Measurements from ENCODE around the gene ROM1.
"Not testable (repeated sequence)": the region's sequence is repeated elsewhere in the genome, so short reads cannot be mapped to it uniquely, and the experiment has no call there.

The ROM1 gene

DNA sequence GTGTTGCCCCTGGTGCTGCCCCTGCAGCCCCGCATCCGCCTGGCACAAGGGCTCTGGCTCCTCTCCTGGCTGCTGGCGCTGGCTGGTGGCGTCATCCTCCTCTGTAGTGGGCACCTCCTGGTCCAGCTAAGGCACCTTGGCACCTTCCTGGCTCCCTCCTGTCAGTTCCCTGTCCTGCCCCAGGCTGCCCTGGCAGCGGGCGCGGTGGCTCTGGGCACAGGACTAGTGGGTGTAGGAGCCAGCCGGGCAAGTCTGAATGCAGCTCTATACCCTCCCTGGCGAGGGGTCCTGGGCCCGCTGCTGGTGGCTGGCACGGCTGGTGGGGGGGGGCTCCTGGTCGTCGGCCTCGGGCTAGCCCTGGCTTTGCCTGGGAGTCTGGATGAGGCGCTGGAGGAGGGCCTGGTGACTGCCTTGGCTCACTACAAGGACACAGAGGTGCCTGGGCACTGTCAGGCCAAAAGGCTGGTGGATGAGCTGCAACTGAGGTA is 278 bp downstream of the ROM1 start:
- Histone ChIP-seq H3K4ac (ENCODE audit: low read depth in 1 of 2, low read length in 2 of 2) (peak overlapping the region in 1 of 2 experiments; percentile 95), H2BK120ac (ENCODE audit: low read depth, low read length) (no peak overlapping the region), H3K79me1 (replicated peaks; ENCODE audit: low read length, poor library complexity, severe bottlenecking) (peaks cover 26% of the 10 kb centered on the region), H3K14ac (ENCODE audit: low read length in 2 of 2) (peak overlapping the region in 1 of 2 experiments; percentile 61), H3K27ac (ENCODE audit: low read length, poor library complexity, severe bottlenecking) (peak overlapping the region; percentile 58), H2AK5ac (ENCODE audit: low read length, severe bottlenecking) (peak overlapping the region; percentile 55), H3K4me1 (ENCODE audit: control insufficient read depth, insufficient read depth, low read depth, low read length) (peaks cover 22% of the 10 kb centered on the region), H4K8ac (ENCODE audit: low read length) (peak overlapping the region; percentile 56), H2BK5ac (ENCODE audit: low read depth, low read length, poor library complexity, severe bottlenecking) (peak overlapping the region; percentile 15), H3K4me3 (ENCODE audit: insufficient read depth in 1 of 2, low read depth in 1 of 2, low read length in 2 of 2) (peak overlapping the region in 1 of 2 experiments; percentile 14), H4K91ac (ENCODE audit: low read length) (peak overlapping the region; percentile 81), H3K9me3 (ENCODE audit: control insufficient read depth, low read length) (no peaks in the 10 kb centered on the region), H3K9ac (ENCODE audit: low read length) (peak overlapping the region; percentile 29), H3K18ac (ENCODE audit: low read depth in 1 of 2, low read length in 2 of 2) (peak overlapping the region; percentile 0 to 95), H2BK12ac (ENCODE audit: low read length in 2 of 2) (peak overlapping the region; percentile 31 to 99), H3K4me2 (ENCODE audit: low read length, poor library complexity, severe bottlenecking) (no peak overlapping the region), H2AFZ (ENCODE audit: low read depth, low read length) (peak overlapping the region; percentile 42), H3K27me3 (ENCODE audit: control insufficient read depth in 1 of 2, insufficient read depth in 1 of 2, low read length in 2 of 2) (no peaks in the 10 kb centered on the region), H3K23ac (ENCODE audit: low read length in 2 of 2) (peak overlapping the region in 1 of 2 experiments; percentile 98), H2BK15ac (ENCODE audit: low read depth, poor library complexity, severe bottlenecking) (peak overlapping the region; percentile 15), H3K36me3 (ENCODE audit: control insufficient read depth in 1 of 2, insufficient read depth in 2 of 2, low read depth in 1 of 2, low read length in 2 of 2) (peaks cover 52 to 61% of the 10 kb centered on the region in 2 experiments)
- 88% methylated on average over 15 of the region's 15 CpGs for WGBS
- no peak for DNase-seq

DNA sequence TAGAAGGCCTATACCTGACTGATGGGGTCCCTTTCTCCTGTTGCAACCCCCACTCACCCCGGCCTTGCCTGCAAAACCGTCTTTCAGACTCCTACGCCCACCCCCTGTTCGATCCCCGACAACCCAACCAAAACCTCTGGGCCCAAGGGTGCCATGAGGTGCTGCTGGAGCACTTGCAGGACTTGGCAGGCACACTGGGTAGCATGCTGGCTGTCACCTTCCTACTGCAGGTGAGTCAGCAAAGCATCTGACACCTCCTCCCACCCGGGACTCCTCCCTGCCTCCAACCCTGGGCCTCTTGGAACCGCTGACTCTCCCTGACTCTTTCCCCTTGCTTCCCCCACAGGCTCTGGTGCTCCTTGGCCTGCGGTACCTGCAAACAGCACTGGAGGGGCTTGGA is 1.2 kb downstream of the ROM1 start:
- no peaks in the 10 kb centered on the region for H3K27me3 ChIP-seq (ENCODE audit: control insufficient read depth in 1 of 2, insufficient read depth in 1 of 2, low read length in 2 of 2)
- H3K4me1 ChIP-seq (ENCODE audit: control insufficient read depth, insufficient read depth, low read depth, low read length), result peaks cover 22% of the 10 kb centered on the region
- no peak overlapping the region for H3K18ac ChIP-seq (ENCODE audit: low read depth in 1 of 2, low read length in 2 of 2)
- no peak overlapping the region for H3K27ac ChIP-seq (ENCODE audit: low read length, poor library complexity, severe bottlenecking)
- H4K8ac ChIP-seq (ENCODE audit: low read length), result no peak overlapping the region
- H2AK5ac ChIP-seq (ENCODE audit: low read length, severe bottlenecking), result peak overlapping the region; percentile 13
- no peaks in the 10 kb centered on the region for H3K9me3 ChIP-seq (ENCODE audit: control insufficient read depth, low read length)
- H3K9ac ChIP-seq (ENCODE audit: low read length), result no peak overlapping the region
- H3K23ac ChIP-seq (ENCODE audit: low read length in 2 of 2), result no peak overlapping the region
- H2AFZ ChIP-seq (ENCODE audit: low read depth, low read length), result no peak overlapping the region
- H3K4ac ChIP-seq (ENCODE audit: low read depth in 1 of 2, low read length in 2 of 2), result peak overlapping the region in 1 of 2 experiments; percentile 50
- peaks cover 24% of the 10 kb centered on the region for H3K79me1 ChIP-seq (replicated peaks; ENCODE audit: low read length, poor library complexity, severe bottlenecking)
- no peak overlapping the region for H3K14ac ChIP-seq (ENCODE audit: low read length in 2 of 2)
- no peak overlapping the region for H2BK15ac ChIP-seq (ENCODE audit: low read depth, poor library complexity, severe bottlenecking)
- peak overlapping the region in 1 of 2 experiments; percentile 55 for H2BK12ac ChIP-seq (ENCODE audit: low read length in 2 of 2)
- no peak overlapping the region for H2BK120ac ChIP-seq (ENCODE audit: low read depth, low read length)
- DNase-seq, result no peak
- H3K4me2 ChIP-seq (ENCODE audit: low read length, poor library complexity, severe bottlenecking), result no peak overlapping the region
- no peak overlapping the region for H4K91ac ChIP-seq (ENCODE audit: low read length)
- no peak overlapping the region for H3K4me3 ChIP-seq (ENCODE audit: insufficient read depth in 1 of 2, low read depth in 1 of 2, low read length in 2 of 2)
- 91% methylated on average over 6 of the region's 8 CpGs for WGBS
- no peak overlapping the region for H2BK5ac ChIP-seq (ENCODE audit: low read depth, low read length, poor library complexity, severe bottlenecking)
- H3K36me3 ChIP-seq (ENCODE audit: control insufficient read depth in 1 of 2, insufficient read depth in 2 of 2, low read depth in 1 of 2, low read length in 2 of 2), result peaks cover 46 to 55% of the 10 kb centered on the region in 2 experiments

DNA sequence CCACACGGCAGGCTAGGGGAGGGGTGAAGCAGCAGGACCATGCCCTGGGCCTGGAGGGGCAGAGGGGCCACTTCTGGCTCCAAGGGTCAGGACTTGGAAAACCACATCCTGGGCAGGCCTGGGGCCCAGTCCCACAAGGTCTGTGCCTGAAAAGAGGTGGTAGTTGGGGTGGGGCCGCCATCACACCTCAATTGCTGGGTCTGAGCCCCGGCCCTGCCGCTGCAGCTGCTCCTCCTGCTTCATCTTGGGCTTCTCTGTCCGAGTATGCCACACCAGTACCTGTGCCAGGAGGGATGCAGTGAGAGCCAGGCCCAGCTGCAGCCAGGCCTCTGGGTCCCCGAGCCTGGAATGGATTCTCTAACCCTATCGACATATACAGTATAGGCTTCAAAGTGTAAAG is 2.5 kb downstream of the ROM1 start:
- no peak overlapping the region for H2AK5ac ChIP-seq (ENCODE audit: low read length, severe bottlenecking)
- H2BK120ac ChIP-seq (ENCODE audit: low read depth, low read length), result no peak overlapping the region
- no peak overlapping the region for H3K14ac ChIP-seq (ENCODE audit: low read length in 2 of 2)
- H2AFZ ChIP-seq (ENCODE audit: low read depth, low read length), result no peak overlapping the region
- H3K4me2 ChIP-seq (ENCODE audit: low read length, poor library complexity, severe bottlenecking), result no peak overlapping the region
- no peak overlapping the region for H3K4ac ChIP-seq (ENCODE audit: low read depth in 1 of 2, low read length in 2 of 2)
- no peak overlapping the region for H3K18ac ChIP-seq (ENCODE audit: low read depth in 1 of 2, low read length in 2 of 2)
- no peak overlapping the region for H2BK15ac ChIP-seq (ENCODE audit: low read depth, poor library complexity, severe bottlenecking)
- no peak overlapping the region for H3K23ac ChIP-seq (ENCODE audit: low read length in 2 of 2)
- H3K36me3 ChIP-seq (ENCODE audit: control insufficient read depth in 1 of 2, insufficient read depth in 2 of 2, low read depth in 1 of 2, low read length in 2 of 2), result peaks cover 34 to 43% of the 10 kb centered on the region in 2 experiments
- peaks cover 25% of the 10 kb centered on the region for H3K4me1 ChIP-seq (ENCODE audit: control insufficient read depth, insufficient read depth, low read depth, low read length)
- H3K27me3 ChIP-seq (ENCODE audit: control insufficient read depth in 1 of 2, insufficient read depth in 1 of 2, low read length in 2 of 2), result no peaks in the 10 kb centered on the region
- no peak overlapping the region for H3K9ac ChIP-seq (ENCODE audit: low read length)
- H4K8ac ChIP-seq (ENCODE audit: low read length), result no peak overlapping the region
- DNase-seq, result no peak
- WGBS, result 91% methylated on average over 7 of the region's 7 CpGs
- H3K9me3 ChIP-seq (ENCODE audit: control insufficient read depth, low read length), result no peaks in the 10 kb centered on the region
- peak overlapping the region; percentile 78 for H4K91ac ChIP-seq (ENCODE audit: low read length)
- H3K27ac ChIP-seq (ENCODE audit: low read length, poor library complexity, severe bottlenecking), result no peak overlapping the region
- peaks cover 14% of the 10 kb centered on the region for H3K79me1 ChIP-seq (replicated peaks; ENCODE audit: low read length, poor library complexity, severe bottlenecking)
- no peak overlapping the region for H2BK5ac ChIP-seq (ENCODE audit: low read depth, low read length, poor library complexity, severe bottlenecking)
- no peak overlapping the region for H2BK12ac ChIP-seq (ENCODE audit: low read length in 2 of 2)
- no peak overlapping the region for H3K4me3 ChIP-seq (ENCODE audit: insufficient read depth in 1 of 2, low read depth in 1 of 2, low read length in 2 of 2)

DNA sequence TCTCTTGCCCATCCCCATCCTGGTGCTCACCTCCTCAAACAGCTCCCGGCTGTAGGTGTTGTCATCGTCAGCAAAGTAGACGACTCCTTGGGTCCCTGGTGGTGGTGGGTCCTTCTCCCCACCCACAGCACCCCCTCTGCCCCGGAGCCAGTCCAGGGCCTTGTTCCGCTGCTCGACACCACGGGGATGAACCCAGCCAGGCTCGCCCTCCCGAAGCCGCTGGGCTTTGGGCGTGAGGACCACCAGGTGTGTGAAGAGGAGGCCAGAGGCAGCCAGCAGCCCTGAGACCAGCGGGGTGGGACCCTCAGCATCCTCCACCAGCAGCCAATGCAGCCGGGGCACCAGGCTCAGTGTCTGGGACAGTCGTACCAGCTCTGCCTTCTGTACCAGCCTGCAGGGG is 3.9 kb downstream of the ROM1 start:
- 98% methylated on average over 10 of the region's 14 CpGs for WGBS

More for the DNA sequence above, 3.9 kb downstream of the ROM1 start:
- H4K91ac ChIP-seq (ENCODE audit: low read length); H2BK120ac ChIP-seq (ENCODE audit: low read depth, low read length); H3K9me3 ChIP-seq (ENCODE audit: control insufficient read depth, low read length); H3K18ac ChIP-seq (ENCODE audit: low read depth in 1 of 2, low read length in 2 of 2); H3K9ac ChIP-seq (ENCODE audit: low read length); H2AFZ ChIP-seq (ENCODE audit: low read depth, low read length); H2AK5ac ChIP-seq (ENCODE audit: low read length, severe bottlenecking); H2BK15ac ChIP-seq (ENCODE audit: low read depth, poor library complexity, severe bottlenecking); H2BK5ac ChIP-seq (ENCODE audit: low read depth, low read length, poor library complexity, severe bottlenecking); H3K4me3 ChIP-seq (ENCODE audit: insufficient read depth in 1 of 2, low read depth in 1 of 2, low read length in 2 of 2); H3K4me2 ChIP-seq (ENCODE audit: low read length, poor library complexity, severe bottlenecking); H3K27me3 ChIP-seq (ENCODE audit: control insufficient read depth in 1 of 2, insufficient read depth in 1 of 2, low read length in 2 of 2); H3K27ac ChIP-seq (ENCODE audit: low read length, poor library complexity, severe bottlenecking); H4K8ac ChIP-seq (ENCODE audit: low read length); H3K4ac ChIP-seq (ENCODE audit: low read depth in 1 of 2, low read length in 2 of 2); H3K23ac ChIP-seq (ENCODE audit: low read length in 2 of 2); H3K79me1 ChIP-seq (replicated peaks; ENCODE audit: low read length, poor library complexity, severe bottlenecking); H3K14ac ChIP-seq (ENCODE audit: low read length in 2 of 2); DNase-seq: not testable (repeated sequence)
- H3K4me1 ChIP-seq (ENCODE audit: control insufficient read depth, insufficient read depth, low read depth, low read length), result peaks cover 18% of the 10 kb centered on the region
- peaks cover 31 to 37% of the 10 kb centered on the region in 2 experiments for H3K36me3 ChIP-seq (ENCODE audit: control insufficient read depth in 1 of 2, insufficient read depth in 2 of 2, low read depth in 1 of 2, low read length in 2 of 2)
- peak overlapping the region in 1 of 2 experiments; percentile 15 for H2BK12ac ChIP-seq (ENCODE audit: low read length in 2 of 2)

Data from mesenchymal stem cell (in vitro differentiated cells and primary cell).